GM23338 (cell line): ENCODE data around the gene AKT2.
"Not testable (repeated sequence)": the region's sequence is repeated elsewhere in the genome, so short reads cannot be mapped to it uniquely, and the experiment has no call there.

Source experiments
- CREB1 ChIP-seq: fragments of 250-450 bp; sonication (Bioruptor Pico); IDR thresholded peaks from 2 replicates; pipeline ENCODE4 v1.5.0; 2020; ENCODE audit warnings: low read depth, mild to moderate bottlenecking, moderate library complexity
- EZH2 ChIP-seq: fragments of 200-600 bp; sonication (generic); IDR thresholded peaks from one replicate; pipeline ENCODE4 v1.8.0; 2017; ENCODE audit warnings: antibody characterized with exemption, mild to moderate bottlenecking, low read depth; ENCODE audit not compliant: unreplicated experiment
- EZH2phosphoT487 ChIP-seq: fragments of 200-600 bp; sonication (generic); IDR thresholded peaks from one replicate; pipeline ENCODE4 v1.8.1; 2018; ENCODE audit warnings: antibody characterized with exemption; ENCODE audit not compliant: unreplicated experiment
- JUNB ChIP-seq: IDR thresholded peaks from one replicate; pipeline ENCODE4 v1.6.1; 2016; ENCODE audit warnings: antibody characterized with exemption; ENCODE audit not compliant: unreplicated experiment
- POLR2AphosphoS5 ChIP-seq: IDR thresholded peaks from 2 replicates; pipeline ENCODE4 v1.6.1; 2016; ENCODE audit warnings: antibody characterized with exemption, low read depth
- STAT1 ChIP-seq: IDR thresholded peaks from one replicate; pipeline ENCODE4 v1.6.1; 2016; ENCODE audit warnings: antibody characterized with exemption; ENCODE audit not compliant: unreplicated experiment
- ZNF114 ChIP-seq: fragments of 250-450 bp; sonication (Bioruptor Pico); IDR thresholded peaks from 2 replicates; pipeline ENCODE4 v1.5.0; 2020; ENCODE audit warnings: mild to moderate bottlenecking, moderate library complexity
- ZNF331 ChIP-seq: fragments of 250-450 bp; sonication (Bioruptor Pico); IDR thresholded peaks from 2 replicates; pipeline ENCODE4 v1.5.0; 2020; ENCODE audit warnings: low read depth, mild to moderate bottlenecking, moderate library complexity
- TF ChIP-seq, protein P1 (sequence below), 2 experiments: fragments of 200-600 bp in 1 of 2; sonication (generic) in 1 of 2; conservative IDR thresholded peaks; 2 replicates each; pipeline versions ENCODE4 v1.5.1 to v1.6.1; 2016 to 2017; ENCODE audit warnings: antibody characterized with exemption in 2 of 2, low read depth in 2 of 2, mild to moderate bottlenecking in 2 of 2, moderate library complexity in 1 of 2
- TF ChIP-seq, protein P2 (sequence below): IDR thresholded peaks from one replicate; pipeline ENCODE4 v1.6.1; 2018; ENCODE audit warnings: antibody characterized with exemption; ENCODE audit not compliant: unreplicated experiment
- TF ChIP-seq, protein P3 (sequence below): IDR thresholded peaks from 2 replicates; pipeline ENCODE4 v1.6.1; 2016; ENCODE audit warnings: antibody characterized with exemption
- TF ChIP-seq, protein P4 (sequence below): fragments of 250-450 bp; sonication (Bioruptor Pico); IDR thresholded peaks from 2 replicates; pipeline ENCODE4 v1.5.0; 2020; ENCODE audit warnings: mild to moderate bottlenecking, moderate library complexity

DNA sequence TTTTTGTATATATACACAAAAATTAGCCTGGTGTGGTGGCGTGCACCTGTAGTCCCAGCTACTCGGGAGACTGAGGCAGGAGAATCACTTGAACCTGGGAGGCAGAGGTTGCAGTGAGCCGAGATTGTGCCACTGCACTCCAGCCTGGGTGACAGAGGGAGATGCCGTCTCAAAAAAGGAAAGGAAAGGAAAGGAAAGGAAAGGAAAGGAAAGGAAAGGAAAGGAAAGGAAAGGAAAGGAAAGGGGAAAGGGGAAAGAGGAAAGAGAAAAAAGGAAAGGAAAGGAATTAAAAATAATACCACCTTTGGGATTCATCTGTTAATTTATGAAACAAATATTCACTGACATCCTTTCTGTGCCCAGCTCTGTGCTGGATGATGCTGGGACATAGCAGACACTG is 66.1 kb downstream of the AKT2 start:
- not testable (repeated sequence) for TF ChIP-seq POLR2AphosphoS5; EZH2; ZNF114 (CRISPR knock-in tag); CREB1; EZH2phosphoT487; ZNF331 (CRISPR knock-in tag); JUNB; STAT1
- TF ChIP-seq, protein P1, sequence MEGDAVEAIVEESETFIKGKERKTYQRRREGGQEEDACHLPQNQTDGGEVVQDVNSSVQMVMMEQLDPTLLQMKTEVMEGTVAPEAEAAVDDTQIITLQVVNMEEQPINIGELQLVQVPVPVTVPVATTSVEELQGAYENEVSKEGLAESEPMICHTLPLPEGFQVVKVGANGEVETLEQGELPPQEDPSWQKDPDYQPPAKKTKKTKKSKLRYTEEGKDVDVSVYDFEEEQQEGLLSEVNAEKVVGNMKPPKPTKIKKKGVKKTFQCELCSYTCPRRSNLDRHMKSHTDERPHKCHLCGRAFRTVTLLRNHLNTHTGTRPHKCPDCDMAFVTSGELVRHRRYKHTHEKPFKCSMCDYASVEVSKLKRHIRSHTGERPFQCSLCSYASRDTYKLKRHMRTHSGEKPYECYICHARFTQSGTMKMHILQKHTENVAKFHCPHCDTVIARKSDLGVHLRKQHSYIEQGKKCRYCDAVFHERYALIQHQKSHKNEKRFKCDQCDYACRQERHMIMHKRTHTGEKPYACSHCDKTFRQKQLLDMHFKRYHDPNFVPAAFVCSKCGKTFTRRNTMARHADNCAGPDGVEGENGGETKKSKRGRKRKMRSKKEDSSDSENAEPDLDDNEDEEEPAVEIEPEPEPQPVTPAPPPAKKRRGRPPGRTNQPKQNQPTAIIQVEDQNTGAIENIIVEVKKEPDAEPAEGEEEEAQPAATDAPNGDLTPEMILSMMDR (conservative IDR thresholded peaks at IDR 0.05; ENCODE audit: low read depth in 2 of 2), result not testable (repeated sequence)
- TF ChIP-seq, protein P2, sequence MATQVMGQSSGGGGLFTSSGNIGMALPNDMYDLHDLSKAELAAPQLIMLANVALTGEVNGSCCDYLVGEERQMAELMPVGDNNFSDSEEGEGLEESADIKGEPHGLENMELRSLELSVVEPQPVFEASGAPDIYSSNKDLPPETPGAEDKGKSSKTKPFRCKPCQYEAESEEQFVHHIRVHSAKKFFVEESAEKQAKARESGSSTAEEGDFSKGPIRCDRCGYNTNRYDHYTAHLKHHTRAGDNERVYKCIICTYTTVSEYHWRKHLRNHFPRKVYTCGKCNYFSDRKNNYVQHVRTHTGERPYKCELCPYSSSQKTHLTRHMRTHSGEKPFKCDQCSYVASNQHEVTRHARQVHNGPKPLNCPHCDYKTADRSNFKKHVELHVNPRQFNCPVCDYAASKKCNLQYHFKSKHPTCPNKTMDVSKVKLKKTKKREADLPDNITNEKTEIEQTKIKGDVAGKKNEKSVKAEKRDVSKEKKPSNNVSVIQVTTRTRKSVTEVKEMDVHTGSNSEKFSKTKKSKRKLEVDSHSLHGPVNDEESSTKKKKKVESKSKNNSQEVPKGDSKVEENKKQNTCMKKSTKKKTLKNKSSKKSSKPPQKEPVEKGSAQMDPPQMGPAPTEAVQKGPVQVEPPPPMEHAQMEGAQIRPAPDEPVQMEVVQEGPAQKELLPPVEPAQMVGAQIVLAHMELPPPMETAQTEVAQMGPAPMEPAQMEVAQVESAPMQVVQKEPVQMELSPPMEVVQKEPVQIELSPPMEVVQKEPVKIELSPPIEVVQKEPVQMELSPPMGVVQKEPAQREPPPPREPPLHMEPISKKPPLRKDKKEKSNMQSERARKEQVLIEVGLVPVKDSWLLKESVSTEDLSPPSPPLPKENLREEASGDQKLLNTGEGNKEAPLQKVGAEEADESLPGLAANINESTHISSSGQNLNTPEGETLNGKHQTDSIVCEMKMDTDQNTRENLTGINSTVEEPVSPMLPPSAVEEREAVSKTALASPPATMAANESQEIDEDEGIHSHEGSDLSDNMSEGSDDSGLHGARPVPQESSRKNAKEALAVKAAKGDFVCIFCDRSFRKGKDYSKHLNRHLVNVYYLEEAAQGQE, result not testable (repeated sequence)
- TF ChIP-seq, protein P3, sequence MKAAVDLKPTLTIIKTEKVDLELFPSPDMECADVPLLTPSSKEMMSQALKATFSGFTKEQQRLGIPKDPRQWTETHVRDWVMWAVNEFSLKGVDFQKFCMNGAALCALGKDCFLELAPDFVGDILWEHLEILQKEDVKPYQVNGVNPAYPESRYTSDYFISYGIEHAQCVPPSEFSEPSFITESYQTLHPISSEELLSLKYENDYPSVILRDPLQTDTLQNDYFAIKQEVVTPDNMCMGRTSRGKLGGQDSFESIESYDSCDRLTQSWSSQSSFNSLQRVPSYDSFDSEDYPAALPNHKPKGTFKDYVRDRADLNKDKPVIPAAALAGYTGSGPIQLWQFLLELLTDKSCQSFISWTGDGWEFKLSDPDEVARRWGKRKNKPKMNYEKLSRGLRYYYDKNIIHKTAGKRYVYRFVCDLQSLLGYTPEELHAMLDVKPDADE, result not testable (repeated sequence)
- TF ChIP-seq, protein P4, sequence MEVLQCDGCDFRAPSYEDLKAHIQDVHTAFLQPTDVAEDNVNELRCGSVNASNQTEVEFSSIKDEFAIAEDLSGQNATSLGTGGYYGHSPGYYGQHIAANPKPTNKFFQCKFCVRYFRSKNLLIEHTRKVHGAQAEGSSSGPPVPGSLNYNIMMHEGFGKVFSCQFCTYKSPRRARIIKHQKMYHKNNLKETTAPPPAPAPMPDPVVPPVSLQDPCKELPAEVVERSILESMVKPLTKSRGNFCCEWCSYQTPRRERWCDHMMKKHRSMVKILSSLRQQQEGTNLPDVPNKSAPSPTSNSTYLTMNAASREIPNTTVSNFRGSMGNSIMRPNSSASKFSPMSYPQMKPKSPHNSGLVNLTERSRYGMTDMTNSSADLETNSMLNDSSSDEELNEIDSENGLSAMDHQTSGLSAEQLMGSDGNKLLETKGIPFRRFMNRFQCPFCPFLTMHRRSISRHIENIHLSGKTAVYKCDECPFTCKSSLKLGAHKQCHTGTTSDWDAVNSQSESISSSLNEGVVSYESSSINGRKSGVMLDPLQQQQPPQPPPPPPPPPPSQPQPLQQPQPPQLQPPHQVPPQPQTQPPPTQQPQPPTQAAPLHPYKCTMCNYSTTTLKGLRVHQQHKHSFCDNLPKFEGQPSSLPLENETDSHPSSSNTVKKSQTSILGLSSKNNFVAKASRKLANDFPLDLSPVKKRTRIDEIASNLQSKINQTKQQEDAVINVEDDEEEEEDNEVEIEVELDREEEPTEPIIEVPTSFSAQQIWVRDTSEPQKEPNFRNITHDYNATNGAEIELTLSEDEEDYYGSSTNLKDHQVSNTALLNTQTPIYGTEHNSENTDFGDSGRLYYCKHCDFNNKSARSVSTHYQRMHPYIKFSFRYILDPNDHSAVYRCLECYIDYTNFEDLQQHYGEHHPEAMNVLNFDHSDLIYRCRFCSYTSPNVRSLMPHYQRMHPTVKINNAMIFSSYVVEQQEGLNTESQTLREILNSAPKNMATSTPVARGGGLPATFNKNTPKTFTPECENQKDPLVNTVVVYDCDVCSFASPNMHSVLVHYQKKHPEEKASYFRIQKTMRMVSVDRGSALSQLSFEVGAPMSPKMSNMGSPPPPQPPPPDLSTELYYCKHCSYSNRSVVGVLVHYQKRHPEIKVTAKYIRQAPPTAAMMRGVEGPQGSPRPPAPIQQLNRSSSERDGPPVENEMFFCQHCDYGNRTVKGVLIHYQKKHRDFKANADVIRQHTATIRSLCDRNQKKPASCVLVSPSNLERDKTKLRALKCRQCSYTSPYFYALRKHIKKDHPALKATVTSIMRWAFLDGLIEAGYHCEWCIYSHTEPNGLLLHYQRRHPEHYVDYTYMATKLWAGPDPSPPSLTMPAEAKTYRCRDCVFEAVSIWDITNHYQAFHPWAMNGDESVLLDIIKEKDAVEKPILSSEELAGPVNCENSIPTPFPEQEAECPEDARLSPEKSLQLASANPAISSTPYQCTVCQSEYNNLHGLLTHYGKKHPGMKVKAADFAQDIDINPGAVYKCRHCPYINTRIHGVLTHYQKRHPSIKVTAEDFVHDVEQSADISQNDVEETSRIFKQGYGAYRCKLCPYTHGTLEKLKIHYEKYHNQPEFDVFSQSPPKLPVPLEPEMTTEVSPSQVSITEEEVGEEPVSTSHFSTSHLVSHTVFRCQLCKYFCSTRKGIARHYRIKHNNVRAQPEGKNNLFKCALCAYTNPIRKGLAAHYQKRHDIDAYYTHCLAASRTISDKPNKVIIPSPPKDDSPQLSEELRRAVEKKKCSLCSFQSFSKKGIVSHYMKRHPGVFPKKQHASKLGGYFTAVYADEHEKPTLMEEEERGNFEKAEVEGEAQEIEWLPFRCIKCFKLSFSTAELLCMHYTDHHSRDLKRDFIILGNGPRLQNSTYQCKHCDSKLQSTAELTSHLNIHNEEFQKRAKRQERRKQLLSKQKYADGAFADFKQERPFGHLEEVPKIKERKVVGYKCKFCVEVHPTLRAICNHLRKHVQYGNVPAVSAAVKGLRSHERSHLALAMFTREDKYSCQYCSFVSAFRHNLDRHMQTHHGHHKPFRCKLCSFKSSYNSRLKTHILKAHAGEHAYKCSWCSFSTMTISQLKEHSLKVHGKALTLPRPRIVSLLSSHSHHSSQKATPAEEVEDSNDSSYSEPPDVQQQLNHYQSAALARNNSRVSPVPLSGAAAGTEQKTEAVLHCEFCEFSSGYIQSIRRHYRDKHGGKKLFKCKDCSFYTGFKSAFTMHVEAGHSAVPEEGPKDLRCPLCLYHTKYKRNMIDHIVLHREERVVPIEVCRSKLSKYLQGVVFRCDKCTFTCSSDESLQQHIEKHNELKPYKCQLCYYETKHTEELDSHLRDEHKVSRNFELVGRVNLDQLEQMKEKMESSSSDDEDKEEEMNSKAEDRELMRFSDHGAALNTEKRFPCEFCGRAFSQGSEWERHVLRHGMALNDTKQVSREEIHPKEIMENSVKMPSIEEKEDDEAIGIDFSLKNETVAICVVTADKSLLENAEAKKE (CRISPR knock-in tag), result not testable (repeated sequence)
